ENCODE results near the gene SGSM2. TPM values are rescaled to one million over a fixed set of nuclear protein-coding genes. Genes with fewer than 3 reads are reported as not detected.

SGSM2 gene
- total RNA-seq, 1 donor from 2014 or later = 69.8 TPM

DNA sequence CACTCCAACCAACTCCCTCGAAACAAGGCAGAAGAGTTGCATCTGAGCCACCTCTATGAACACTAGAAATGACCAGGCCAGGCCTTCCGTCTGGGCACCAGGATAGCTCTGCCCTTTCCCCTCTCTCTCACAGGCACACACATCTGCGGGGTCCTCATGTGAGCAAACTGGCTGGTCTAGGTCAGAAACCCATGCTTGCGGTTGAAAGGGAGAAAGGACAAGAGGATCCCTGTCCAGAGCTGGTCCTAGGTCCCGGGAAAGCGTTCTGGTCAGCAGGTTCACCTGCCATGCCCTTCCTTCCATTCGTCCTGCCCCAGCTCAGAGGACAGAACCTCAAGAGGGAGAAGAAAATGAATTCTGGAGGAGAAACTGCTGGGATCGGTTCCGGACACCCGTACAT lies 60.9 kb downstream of the SGSM2 start:
- DNase-seq (ENCODE audit: low spot score) = no peak

DNA sequence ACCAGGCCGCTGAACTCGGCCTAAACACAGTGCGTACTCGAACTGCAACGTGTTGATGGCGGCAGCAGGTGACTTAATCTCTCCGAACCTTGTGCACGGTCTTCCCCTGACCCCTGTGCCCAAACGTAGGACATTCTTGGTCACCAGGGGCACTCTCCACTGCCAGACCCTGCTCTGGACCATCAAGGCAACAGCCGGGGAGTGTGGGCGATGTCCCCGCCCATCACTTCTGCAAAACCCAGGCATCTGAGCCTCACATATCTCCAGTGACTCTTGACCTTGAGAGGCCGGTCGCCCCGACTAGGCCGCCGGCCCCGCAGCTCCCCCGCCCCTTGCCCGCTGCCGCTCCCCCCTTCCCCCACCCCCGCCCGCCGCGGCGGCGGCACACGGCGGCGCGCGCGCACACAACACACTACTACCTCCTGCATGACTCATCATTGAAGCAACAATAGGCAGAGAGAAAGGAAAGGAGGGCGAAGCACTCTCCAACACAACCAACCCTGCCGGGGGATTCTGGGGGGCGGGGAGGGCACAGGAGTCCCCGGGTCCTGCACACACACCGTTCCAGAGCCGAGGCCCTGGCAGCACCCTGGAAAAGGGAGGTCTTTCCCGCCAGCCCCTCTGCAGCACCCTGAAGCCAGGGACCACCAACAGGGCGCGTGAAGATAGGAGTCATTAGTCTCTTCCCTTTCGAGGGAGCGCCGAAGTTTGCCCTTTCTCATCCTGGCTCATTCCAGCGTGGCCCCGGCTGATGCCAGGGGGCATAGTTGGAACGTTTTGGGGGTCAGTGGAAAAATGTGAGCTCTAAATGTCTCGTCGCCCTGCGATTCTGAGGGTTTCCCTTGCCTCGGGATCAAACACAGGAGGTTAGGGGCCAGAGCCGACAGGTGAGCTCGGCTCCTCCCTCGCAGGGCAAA lies 61.6 kb downstream of the SGSM2 start:
- DNase-seq (ENCODE audit: low spot score) = peak; percentile 60

DNA sequence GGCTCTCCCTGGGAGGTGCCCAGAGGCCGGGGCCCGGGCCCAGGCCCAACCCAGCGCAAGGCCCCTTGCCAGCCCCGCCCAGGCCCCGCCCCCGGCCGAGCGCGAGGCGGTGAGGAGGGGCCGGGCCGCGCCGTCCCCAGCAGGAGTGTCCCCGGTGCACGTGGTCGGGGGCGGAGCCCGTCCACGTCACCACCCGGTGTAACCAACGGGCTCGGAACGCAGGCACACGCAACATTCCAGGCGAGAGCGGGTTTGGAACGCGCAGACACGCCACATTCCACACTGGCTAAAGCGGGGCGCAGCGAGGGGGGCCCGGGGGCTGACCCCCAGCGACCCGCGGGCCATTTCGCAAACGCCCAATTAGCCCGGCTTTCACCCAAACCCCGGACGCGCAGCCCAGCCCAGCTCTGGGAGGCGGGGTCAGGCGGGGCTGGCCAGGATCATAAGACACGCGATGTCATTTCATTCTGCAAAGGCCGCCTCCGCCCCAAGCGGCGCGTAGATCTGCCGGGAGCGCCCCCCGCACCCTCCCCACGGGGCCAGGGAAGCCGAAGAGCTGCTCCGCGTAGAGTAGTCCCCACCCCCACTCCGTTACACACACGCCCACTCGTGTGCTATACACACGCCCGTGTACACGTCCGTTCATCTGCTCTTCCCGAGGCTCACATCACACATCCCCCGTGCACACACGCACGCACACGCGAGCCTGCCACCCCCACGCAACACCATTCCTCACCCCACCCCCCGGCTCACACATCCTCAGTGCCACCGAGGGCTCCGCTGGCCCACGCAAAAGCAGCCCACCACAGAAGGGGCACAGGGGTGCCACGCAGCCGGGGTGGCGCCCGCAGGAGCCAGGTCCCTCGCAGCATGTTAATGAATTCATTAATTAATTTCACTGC lies 62.5 kb downstream of the SGSM2 start:
- peak; percentile 96 for DNase-seq (ENCODE audit: low spot score)

DNA sequence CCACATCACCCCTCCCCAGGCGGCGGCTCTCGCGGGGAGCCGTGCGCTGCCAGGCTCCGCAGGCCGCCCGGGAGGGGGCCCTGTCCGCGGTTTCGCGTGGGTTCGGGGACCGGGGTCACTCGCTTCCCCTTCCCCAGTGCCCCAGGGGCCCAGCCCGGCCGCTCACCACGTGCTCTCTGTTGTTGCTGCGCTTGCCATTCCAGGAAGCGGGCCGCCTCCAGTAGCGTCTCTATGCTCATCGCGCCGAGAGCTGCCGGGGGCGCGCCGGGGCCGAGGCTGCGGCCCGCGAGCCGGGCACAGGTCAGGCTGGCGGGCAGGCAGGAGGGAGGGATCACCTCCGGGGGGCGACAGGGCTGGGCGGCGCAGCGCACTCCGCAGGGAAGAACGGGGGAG lies 63.2 kb downstream of the SGSM2 start:
- DNase-seq (ENCODE audit: low spot score) = peak; percentile 56

DNA sequence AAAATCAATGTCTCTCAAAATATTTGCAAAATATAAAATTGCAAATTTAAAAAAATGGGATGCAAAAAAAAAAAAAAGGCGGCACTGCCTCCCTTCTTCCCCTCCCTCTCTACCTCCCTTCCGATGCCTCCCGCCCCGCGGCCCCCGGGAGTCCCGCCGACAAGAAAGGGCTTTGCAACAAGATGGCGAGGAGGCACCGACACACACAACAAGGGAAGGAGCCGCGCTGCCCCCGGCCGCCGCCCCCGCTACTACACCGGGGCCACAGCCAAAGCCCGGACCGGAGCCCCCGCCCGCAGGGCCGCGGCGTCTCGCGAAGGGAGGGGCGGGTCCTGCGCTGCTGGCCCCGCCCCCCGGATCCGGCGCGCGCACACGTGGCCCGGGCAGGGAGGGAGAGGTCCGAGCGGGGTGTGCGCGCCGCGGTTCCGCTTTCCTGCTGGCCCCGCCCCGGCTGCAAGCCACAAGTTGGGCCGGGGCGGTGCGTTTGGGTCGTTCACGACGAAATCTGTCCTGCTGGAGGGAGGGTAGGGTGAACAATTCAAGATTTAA lies 63.6 kb downstream of the SGSM2 start, which contains the start of gene MNT:
Gene MNT, minus strand, starts transcription at position 184 of the 549 bp plus-strand sequence. CDS start 348 bp downstream, outside the sequence.
- peak; percentile 93 for DNase-seq (ENCODE audit: low spot score)

DNA sequence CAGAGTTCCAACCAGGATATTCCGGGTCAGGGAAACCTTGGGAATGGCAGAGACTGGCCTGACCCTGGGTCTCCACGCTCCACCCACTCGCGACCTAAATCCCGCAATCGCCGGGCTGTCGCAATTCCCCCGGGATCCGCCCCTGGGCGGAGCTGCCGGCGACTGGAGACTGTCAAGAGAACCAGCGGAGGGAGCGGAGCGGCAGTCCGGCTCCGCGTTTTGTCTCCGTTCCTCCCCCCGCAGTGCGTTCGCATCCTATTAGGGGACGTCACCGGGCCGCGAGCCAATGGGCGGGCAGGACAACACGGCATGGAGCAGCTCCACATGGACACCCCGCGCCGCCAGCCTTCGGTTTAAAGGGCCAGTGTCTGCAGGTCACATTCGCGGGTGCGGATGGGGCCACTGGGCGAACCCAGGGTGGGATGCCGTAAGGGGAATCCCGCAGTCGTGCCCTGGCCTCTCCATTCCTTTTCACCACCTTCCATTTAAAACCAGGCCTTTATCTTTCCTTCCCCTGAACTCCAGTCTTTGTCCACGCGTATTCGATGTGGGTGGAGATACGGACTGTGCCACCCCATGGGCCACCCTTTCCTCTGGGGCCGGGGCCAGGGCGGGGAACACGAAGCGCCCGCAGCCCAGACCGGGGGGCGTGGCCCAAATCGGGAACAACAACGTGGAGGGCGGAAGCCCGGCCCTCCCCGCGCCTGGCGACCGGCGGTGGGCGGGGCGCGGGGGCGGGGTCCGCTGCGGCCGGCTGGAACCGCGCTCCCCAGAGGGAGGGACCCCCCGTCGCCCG lies 64.3 kb downstream of the SGSM2 start:
- peak; percentile 100 for DNase-seq (ENCODE audit: low spot score)

DNA sequence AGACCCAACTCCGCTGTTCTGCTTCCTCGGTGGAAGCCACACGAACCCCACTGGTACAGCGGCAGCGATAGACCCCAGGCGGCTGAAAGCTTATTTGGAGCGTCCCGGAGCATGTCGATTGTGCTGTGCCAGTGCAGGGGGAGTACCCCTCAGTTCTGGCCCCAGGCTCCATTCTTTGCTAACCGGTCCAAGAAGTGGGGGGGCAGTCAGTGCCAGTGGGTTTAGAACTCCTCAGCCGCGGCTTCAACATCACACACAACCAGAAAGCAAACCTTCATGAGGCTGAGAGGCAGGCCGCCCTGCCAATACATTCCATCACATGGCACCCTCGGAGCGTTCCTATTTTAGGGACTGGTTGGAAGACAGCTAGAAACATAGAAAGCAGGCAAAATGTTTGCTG lies 65.2 kb downstream of the SGSM2 start:
- no peak for DNase-seq (ENCODE audit: low spot score)

DNA sequence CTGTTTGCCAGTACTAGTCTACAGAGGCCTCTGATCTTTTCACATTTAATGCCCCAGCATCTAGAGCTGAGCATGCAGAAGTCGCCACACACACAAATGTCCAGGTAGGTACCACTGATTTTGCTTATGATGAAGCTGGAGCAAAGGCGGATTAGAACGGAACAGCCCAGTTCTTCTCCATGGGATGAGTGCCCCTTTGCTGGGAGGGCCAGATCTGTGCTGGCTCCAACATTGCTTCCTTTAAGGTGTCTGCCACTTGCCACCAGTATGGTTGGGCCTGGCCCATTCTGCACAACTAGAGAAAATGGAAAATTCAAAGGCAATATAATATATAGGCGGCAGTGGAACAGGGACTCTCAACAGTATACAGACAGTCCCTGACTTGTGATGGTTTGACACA lies 65.7 kb downstream of the SGSM2 start:
- DNase-seq (ENCODE audit: low spot score) = no peak

DNA sequence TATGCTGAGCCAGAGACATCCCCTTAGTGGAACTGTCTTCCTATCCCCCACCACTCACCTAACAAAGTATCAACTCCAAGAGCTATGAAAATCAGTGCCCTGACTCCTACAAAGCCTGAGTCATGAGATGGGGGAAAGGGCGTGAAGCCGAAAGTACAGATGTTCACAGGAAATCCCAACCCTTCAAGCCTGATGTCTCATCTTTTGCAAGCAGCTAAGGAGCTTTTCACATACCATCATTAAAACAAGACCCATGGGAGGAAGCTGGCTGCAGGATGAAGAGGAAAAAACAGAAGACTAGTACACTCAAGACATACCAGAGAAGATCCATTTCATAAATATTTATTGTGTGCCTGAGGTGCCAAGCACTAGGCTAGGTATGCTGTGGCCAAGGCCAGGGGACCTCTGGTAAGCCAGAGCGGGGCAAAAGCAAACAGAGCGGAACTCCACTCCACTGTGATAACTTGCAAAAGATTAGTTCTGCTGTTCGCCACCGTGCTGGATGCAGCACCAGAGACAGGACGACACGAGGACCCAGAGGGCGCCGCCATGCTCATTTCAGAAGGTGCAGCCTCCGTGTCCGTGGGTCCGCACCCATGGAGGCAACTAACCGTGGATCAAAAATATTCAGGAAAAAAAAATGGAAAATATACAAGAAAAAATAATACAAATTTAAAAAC lies 68.1 kb downstream of the SGSM2 start:
- no peak for DNase-seq (ENCODE audit: low spot score)

DNA sequence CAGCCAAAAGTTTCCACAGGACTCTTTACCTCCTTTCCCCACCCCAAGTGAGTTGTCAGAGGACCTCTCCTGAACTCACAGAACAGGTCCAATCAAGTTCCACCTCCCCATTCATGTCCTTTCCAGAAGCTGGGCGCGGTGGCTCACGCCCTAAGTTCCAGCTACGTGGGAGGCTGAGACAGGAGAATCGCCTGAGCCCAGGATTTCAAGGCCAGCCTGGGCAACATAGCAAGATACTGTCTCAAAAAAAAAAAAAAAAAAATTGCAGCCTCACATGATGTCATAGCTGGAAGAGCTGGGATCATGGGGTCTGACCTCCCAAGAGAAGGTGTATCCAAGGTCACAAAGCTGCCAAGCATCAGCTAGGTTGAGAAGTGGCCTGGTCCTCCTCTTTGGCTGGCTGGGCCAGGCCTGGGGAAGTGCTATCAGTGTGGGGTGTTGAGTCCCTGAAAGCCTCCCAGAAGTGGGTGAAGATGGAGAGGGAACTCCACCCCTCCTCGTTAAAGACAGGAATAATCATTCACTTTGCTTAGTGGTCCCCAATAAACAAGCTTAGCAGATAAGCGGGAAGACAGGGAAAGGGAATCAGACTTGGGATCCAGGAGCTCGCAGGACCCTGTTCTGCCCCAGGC lies 69.1 kb downstream of the SGSM2 start:
- no peak for DNase-seq (ENCODE audit: low spot score)

DNA sequence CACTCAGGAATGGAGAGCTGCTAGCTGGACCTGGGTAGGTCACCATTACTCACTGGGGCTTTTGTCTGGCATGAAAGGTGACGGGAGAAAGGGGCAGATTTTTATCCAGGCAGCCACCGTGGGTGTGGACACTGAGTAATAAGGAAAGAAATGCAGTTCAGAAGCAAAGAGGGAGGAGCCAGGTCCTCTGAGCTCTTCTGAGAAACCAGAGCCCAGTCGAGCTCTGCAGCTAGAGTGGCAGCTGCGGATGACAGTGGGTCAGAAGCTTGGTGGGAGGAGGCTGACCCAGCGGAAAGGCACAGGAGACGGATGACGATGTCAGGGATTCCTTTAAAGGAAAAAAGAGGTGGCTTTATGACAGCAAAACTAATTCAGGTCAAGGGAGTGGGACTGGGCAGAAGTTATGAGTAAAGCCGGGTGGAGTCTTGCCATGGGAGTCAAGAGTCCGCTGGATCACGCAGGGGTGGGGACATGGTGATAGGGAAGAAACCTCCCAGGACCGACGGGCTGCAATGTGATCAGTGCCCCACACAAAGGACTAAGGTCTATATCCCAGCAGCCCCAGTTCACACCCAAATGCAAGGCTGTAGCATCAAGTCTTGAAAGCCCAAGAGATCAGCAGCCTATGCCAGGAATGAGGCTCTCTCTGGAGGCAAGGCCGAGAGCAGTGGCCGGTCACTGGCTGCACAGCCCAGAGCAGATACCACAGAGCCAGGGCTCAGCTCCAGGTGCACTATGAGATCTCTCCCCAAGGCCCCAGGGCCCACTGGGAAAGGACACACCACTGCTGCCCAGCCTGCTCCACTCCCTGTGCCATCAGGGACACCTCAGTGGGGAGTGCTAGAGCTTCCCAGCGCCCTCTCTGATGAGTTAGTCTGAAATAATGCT lies 69.8 kb downstream of the SGSM2 start:
- peak; percentile 71 for DNase-seq (ENCODE audit: low spot score)

DNA sequence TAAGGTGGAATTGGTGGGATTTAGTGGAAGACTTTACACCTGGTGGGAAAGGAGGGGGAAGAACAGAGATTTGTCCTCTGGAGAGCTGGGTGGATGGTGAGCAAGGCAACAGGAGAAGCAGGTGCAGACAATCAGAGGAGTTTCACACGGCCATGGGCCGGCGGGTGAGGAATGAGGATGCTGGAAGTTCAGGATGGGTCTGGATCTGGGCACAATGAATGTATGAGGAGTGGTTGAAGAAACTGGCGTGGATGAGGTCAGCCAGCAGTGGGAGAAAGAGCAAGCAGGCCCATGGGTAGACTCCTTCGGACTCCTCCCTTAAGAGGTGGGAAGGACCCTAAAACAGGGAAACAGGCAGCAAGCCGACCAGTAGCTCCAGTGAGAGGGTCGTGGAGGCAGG lies 73.7 kb downstream of the SGSM2 start:
- DNase-seq (ENCODE audit: low spot score) = no peak

DNA sequence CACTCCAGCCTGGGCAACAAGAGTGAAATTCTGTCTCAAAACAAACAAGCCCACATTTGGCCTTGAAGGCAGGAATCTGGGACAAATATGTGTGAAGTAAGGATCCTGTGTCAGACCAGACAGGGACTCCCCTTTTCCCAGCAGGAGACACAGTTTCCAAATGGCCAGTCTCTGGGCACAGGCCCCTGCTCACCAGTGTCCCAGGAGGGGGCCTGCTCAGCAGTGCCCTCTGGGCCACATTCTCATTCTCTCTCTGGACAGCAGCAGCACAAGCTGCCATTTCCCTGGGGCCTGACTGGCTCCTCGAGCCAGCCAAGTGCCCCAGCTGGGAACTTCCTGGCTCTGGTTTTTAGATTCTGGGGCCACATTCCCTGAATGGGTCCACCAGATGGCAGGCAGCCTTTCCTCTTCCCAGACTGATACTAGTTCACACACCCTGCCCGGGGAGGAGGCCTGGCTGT lies 75.3 kb downstream of the SGSM2 start:
- no peak for DNase-seq (ENCODE audit: low spot score)

DNA sequence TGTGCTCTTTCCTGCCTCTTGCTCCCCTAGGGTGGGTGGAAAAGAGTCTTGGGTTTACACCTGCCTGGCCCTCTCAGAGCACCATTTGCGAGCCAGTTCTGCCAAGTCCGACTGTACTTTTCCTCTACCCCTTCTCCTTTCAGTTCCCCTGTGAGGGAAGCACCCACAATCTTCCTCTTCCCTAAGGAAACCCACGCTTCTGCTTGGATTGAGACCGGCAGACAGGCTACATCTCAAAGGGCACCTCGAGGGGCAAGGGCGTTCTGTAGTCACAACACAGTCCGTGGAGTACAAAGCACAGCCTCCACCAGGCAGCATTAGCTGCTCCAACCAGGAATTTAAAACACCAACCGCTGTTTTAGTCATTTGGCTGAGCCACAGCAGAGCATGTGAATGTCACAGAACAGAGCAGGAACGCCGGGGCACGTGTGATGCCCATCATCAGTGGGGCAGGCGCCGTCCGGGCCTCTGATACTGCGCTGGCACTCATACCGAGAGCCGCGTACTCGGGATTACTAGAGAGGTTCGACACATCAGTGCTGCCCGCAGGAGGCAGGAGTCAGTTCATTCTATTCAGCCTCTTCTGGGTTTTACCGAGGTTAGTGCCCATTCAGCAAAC lies 77.3 kb downstream of the SGSM2 start:
- DNase-seq (ENCODE audit: low spot score) = no peak

DNA sequence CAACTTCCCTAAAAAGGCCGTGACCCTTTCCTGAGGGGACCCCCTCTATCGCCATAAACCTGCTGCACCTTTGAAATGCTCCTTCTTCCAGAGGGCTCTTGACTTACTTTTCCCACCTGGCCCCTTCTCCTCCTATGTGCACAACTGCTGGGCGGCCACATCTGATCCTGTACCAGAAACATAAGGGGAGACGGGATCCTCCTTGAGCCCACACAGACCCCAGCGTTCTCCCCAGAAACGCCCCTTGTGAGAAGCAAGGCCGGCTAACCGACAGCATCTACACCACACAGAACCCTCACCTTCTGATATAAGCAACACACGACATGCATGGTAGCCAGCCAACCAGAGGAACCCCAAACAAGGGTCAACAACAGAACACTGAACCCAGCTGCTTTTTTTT lies 77.8 kb downstream of the SGSM2 start:
- no peak for DNase-seq (ENCODE audit: low spot score)

DNA sequence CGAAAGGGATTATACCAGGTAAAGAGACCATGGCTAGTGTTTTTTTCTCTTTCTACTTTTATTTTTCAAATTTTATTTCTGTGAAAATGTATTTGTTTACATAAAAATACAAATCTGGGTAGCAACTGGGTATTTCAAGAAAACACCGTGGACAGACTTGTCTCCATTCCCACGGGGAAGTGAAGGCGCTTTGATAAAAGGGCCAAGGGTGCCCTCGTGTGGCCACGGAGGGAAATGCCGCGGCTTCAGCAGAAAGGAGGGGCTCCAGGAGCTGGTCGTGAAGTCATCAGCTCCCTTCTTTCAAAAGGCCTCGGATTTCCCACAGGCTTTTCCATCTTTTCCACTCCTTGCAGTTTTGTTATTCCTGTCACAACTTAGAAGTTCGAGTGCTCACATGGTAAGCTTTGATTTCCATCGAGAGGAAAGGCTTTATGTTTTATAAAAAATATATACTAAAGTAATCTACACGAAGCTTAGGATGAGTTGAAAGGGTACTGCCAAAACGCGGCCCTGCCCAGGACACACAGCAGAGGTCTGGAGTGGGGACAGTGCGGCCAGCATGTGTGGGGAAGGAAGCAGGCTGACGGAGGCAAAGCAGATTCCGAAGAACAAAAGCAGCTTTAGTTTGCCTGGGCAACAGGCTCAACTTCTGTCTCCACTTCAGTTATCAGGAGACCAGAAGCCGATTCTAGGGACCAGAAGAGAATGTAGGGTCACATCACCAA lies 78.9 kb downstream of the SGSM2 start:
- peak; percentile 91 for DNase-seq (ENCODE audit: low spot score)

DNA sequence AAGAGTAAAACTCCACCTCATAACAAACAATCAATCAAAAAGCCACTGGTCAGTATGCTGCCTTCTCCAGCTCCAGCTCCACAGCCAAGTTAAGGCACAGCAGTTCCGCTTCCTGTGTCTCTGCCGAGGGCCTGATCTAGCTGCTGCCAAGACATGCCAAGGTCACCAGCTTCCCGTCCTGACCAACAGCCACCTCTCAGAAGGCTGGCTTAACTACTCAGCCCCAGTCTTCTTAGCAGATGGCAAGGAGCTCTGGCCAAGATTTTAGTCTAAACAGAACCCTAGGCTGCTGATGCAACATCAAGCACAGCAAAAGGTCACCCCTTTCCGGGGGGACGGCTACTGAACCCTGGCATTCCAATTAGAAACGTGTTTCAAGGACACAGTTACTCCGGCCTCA lies 81.3 kb downstream of the SGSM2 start:
- no peak for DNase-seq (ENCODE audit: low spot score)

DNA sequence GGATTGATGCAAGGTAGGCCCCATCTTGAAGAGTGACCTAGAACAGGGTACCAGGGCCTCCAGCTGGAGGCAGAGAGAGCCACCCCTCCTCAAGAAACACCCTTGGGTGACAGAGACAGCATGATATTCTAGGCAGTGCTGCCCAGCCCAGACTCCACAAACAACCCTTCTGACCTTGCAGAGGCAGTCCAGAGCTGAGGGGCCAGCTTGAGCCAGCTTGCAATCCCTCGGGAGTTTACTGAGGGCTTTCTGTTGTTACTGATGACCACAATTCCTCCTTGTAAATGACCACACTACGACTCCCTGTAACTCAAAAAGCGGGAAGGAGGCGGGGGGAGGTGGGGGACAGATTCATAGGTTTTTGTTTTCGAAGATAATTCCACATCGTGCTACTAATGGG lies 82.2 kb downstream of the SGSM2 start:
- DNase-seq (ENCODE audit: low spot score) = no peak
